Stimulated activated CD4-positive, alpha-beta T cell treated with anti-CD3 and anti-CD28 coated beads, Interleukin-4, amount 100 ng/mL, for 24 hours (primary cell): ENCODE results near the gene KIF15.

Source experiments
- DNase-seq: peaks from one replicate; pipeline ENCODE4 v3.0.0-alpha.2; 2020

KIF15 gene

DNA sequence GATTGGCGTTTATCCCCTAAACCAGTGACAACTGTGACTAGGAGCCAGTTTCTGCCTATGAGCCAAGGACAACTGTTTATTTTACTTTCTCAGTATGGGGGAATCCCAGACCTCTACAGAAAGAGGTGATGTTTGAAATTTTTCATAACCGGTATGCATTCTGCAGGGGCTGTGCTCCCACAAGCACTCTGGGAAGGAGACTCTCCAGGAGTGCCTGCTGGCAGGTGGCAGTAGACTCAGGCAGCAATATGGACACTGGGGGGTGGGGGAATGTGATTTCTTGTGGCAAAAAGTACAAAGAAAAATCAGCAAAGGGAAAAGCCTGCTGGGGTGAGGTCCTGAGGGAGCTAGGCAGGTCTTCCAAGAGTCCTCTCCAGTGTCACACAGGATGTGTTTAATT lies 118.7 kb downstream of the KIF15 start:
- no peak for DNase-seq

- DNase-seq: no peak
Observed at GRCh38 chr3:44883213-44883955, 121.8 kb downstream of the KIF15 start.

GRCh38 chr3:44883999-44884431 lies 122.4 kb downstream of the KIF15 start:
- no peak for DNase-seq

GRCh38 chr3:44885618-44886017 lies 124.0 kb downstream of the KIF15 start:
- no peak for DNase-seq

GRCh38 chr3:44886561-44886960 lies 125.0 kb downstream of the KIF15 start:
- no peak for DNase-seq

DNA sequence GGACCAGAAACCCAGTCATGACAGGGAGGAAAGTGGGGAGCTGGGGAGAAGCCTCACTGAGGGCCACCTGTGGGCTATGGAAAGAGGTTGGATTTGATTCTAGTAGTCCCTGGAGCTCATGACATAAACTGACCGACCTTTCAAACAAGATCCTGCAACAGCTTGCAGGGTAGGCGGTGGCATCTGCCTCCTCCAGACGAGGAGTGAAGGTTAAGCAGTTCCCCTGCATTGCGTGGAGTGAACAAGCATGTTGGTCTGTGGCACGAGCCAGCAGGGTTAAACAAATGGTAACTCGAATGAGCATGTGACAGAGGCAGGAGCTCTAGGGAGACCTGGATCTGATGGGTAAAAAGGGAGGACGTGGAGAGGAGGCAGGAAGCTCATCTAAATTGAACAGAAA lies 125.5 kb downstream of the KIF15 start:
- no peak for DNase-seq

DNA sequence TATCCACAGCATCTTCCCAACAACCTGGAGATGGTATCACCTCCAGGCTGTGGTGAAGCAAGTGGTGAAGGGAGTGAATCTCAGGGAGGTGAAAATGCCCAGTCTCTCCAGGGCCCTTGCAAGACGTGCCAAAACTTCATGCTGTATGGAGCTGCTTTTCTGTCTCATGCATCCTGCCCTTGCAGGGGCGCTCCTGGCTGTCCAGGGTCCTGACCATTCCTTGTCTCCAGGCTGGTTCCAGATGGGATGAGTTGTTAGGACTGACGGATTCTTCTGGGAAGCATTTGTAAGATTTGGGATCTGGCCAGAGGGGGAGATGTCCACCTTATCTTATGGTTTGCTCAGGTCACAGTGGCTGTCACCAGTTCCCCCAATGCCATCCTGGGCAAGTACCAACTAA lies 128.7 kb downstream of the KIF15 start:
- no peak for DNase-seq

GRCh38 chr3:44890852-44891251 lies 129.3 kb downstream of the KIF15 start:
- DNase-seq: no peak

- DNase-seq: no peak
Observed at GRCh38 chr3:44892689-44893088, 131.1 kb downstream of the KIF15 start.

DNA sequence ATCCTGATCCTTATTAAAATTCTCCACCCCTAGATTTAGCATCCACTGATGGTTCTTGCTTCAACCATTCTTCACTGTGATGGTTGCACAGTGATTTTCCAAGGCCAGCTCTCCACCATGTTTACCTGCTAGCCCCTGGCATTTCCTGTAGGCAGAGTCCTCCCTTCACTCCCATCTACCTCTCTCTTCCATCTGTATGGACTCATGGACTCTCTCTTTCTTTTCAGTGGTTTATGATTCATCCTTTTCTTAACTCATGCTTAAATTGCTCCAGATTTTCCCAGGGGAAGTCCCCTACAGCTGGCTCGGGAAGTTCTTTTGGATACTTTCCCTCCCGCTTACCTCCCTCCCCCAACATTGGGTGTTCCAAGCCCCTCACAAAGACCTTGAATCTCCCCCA lies 131.5 kb downstream of the KIF15 start:
- DNase-seq: no peak

DNA sequence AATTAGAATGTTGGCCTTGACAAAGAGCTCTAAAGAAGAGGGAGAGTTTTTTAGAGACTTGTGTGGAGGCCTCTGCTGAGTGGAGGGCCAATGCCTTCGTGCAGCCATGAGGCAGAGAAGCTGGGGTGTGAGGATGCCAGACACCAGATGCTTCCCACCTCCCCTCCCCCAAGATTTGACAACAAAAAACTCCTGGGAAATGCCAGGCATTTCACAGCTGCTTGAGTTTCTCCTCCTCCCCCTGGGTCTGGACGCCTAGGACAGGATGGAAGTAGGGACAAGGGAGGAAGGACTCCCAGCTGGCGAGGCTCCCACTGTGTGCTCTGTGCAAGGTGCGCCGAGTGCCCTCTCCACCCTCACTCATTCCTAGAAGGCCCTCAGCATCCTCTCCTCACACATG lies 132.9 kb downstream of the KIF15 start:
- no peak for DNase-seq

- no peak for DNase-seq
Observed at GRCh38 chr3:44896440-44896839, 134.8 kb downstream of the KIF15 start.

DNA sequence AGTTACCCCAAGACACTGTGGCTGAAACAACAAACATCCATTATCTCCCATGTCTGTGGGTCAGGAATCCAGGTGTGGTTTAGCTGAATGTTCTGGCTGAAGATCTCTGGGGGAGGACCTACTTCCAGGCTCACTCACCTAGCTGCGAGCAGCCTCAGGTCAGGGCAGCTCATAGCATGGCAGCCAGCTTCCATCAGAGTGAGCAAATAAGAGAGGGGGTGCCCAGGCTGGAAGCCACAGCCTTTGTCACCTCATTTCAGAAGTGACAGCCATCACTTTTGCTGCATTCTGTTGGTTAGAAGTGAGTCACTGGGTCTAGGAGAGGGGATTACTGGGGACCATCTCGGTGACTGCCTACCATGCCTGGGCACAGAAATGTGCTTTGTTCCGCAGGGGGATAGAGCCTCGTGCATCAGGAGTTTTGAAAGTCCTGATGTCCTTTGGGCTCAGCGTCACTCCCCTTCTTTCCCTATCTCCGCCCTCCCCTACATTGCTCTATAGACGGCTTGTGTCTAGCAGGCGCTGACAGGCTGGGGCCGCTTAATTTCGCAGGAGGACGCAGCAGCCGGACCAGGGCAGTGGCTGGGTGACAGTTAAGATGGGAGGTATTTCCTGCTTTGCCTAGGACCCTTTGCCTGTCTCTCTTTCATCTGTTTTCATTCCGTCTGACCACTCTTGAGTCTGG lies 138.2 kb downstream of the KIF15 start:
- DNase-seq: no peak

- DNase-seq: no peak
Observed at GRCh38 chr3:44902628-44903027, 141.0 kb downstream of the KIF15 start.
